Vagina (tissue), 2 donors: Measurements from ENCODE around the gene PIP4K2A. TPM values are rescaled to one million over a fixed set of nuclear protein-coding genes. Genes with fewer than 3 reads are reported as not detected.

Experiments used
- DNase-seq, 2 donors: peaks; one replicate each; pipeline ENCODE4 v3.0.0-alpha.2; 2017; ENCODE audit errors: extremely low spot score in 2 of 2
- H3K27ac ChIP-seq: fragments of 200-600 bp; sonication (generic); one replicate; pipeline ENCODE4 v1.5.1; 2019
- H3K27me3 ChIP-seq: fragments of 200-600 bp; sonication (generic); one replicate; pipeline ENCODE4 v1.5.1; 2019
- H3K36me3 ChIP-seq, 2 donors: fragments of 200-600 bp; sonication (generic); one replicate each; pipeline ENCODE4 v1.5.1; 2017 to 2019
- H3K4me1 ChIP-seq: fragments of 200-600 bp; sonication (generic); one replicate; pipeline ENCODE4 v1.5.1; 2019
- H3K4me3 ChIP-seq, 2 donors: fragments of 200-600 bp; sonication (generic); 1 replicate in 1 of 2; 2 replicates in 1 of 2; pipeline ENCODE4 v1.5.1; 2016 to 2019
- H3K9me3 ChIP-seq: fragments of 200-600 bp; sonication (generic); one replicate; pipeline ENCODE4 v1.5.1; 2019
- CTCF ChIP-seq, 3 experiments: fragments of 450-650 bp in 2 of 3; fragments of 200-600 bp in 1 of 3; sonication (generic) in 1 of 3; IDR thresholded peaks; one replicate each; pipeline ENCODE4 v1.5.1; 2017 to 2019; ENCODE audit warnings: antibody characterized with exemption in 3 of 3, mild to moderate bottlenecking in 2 of 3, moderate library complexity in 2 of 3
- POLR2A ChIP-seq, 2 donors: fragments of 450-650 bp; IDR thresholded peaks; one replicate each; pipeline ENCODE4 v1.6.1; 2017; ENCODE audit warnings: antibody characterized with exemption in 2 of 2, mild to moderate bottlenecking in 2 of 2, moderate library complexity in 2 of 2
- POLR2AphosphoS5 ChIP-seq, 2 donors: sonication (generic); formaldehyde crosslinking; IDR thresholded peaks; one replicate each; pipeline ENCODE4 v1.9.0; 2017; ENCODE audit warnings: antibody characterized with exemption in 2 of 2, mild to moderate bottlenecking in 2 of 2, low read depth in 1 of 2; ENCODE audit not compliant: insufficient read depth in 1 of 2
- intact Hi-C: fragments of 100-400 bp; cut with DNase I; formaldehyde crosslinking; loops from one replicate; pipeline ENCODE4 v1.15.1; 2023
- total RNA-seq: library from RNA; depleted of rRNA; stranded (reverse); fragments of >200 nt; gene quantifications from one replicate; pipeline ENCODE4 v1.2.3, GENCODE V29; 2016

Gene PIP4K2A
- total RNA-seq, 1 donor from 2014 or later = 20.6 TPM

DNA sequence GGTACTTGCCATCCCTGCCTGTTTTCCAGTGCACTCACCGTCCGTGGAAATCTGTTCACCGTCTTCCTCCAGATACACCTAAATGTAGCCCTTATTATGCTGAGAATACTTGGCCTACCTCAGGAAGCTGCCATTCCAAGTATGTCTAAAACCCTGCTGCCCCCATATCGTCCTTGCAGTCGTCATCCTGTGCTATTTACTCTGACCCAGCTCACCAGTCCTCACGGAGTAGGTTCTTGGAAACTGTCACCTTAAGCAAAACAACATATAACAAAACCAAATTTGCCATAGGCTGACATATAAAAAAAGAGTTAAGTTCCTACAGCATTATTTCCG, 880 bp upstream of the PIP4K2A start:
- intact Hi-C loops = loop anchor here (2.0 kb wide), 1 partner anchor 94 kb away; no protein-coding TSS in a partner anchor
- TF ChIP-seq POLR2AphosphoS5 (IDR thresholded peaks at IDR 0.05; ENCODE audit: insufficient read depth in 1 of 2, low read depth in 1 of 2) = no peak
- TF ChIP-seq POLR2A (IDR thresholded peaks at IDR 0.05) = no peak
- TF ChIP-seq CTCF (IDR thresholded peaks at IDR 0.05) = no peak
- H3K9me3 ChIP-seq = no peaks in the 10 kb centered on the region
- no peak for DNase-seq
- H3K27ac ChIP-seq = no peak overlapping the region
- H3K36me3 ChIP-seq = no peaks in the 10 kb centered on the region
- H3K27me3 ChIP-seq = no peaks in the 10 kb centered on the region
- peaks cover 24% of the 10 kb centered on the region for H3K4me1 ChIP-seq
- peak overlapping the region in 1 of 2 donors; percentile 96 for H3K4me3 ChIP-seq

DNA sequence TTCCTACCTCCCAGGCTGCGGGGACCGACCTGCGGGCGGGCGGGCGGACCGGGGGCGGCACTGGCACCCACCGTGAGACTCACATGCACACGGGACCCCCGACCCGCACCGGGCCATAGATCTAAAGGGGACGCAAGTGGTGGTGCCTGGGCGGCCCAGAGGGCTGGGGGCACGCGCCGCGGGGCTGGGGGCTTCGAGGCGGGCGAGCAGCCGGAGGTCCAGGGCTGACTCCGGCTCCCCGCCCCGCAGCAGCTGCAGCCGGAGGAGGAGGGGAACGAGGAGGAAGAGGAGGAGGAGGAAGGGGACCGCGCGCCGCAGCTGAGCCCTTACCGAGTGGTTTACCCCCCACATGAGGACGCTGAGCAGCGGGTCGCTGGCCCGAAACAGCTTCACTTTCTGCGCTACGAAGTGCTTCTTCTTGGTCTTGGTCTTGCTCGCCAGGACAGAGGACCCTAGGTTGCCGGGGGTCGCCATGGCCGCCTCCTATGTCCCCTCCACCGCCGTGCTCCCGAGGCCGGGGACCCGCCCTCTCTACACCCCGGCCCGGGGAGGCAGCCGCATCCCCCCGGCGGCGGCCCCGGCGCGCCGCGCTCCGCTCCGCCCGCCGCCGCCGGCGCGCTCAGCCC, 412 bp downstream of the PIP4K2A start:
- no peak for DNase-seq
- intact Hi-C loops = loop anchor here (2.0 kb wide), 1 partner anchor 93 kb away; no protein-coding TSS in a partner anchor

GRCh38 chr10:22712956-22713852, 1.2 kb downstream of the PIP4K2A start:
- Histone ChIP-seq H3K9me3 (no peaks in the 10 kb centered on the region), H3K27ac (peak overlapping the region; percentile 85), H3K4me3 (peak overlapping the region; percentile 96 to 98), H3K27me3 (no peaks in the 10 kb centered on the region), H3K36me3 (no peaks in the 10 kb centered on the region), H3K4me1 (peaks cover 31% of the 10 kb centered on the region)
- peak in 1 of 2 donors; percentile 20 for TF ChIP-seq POLR2AphosphoS5 (IDR thresholded peaks at IDR 0.05; ENCODE audit: insufficient read depth in 1 of 2, low read depth in 1 of 2)
- TF ChIP-seq CTCF (IDR thresholded peaks at IDR 0.05) = no peak
- no peak for DNase-seq
- intact Hi-C loops = no loop called here

More for the DNA sequence above, 412 bp downstream of the PIP4K2A start:
- Histone ChIP-seq H3K27me3 (no peaks in the 10 kb centered on the region), H3K27ac (peak overlapping the region; percentile 85), H3K4me3 (peak overlapping the region; percentile 96 to 98), H3K36me3 (no peaks in the 10 kb centered on the region), H3K4me1 (peaks cover 24% of the 10 kb centered on the region), H3K9me3 (no peaks in the 10 kb centered on the region)
- no peak for TF ChIP-seq POLR2A (IDR thresholded peaks at IDR 0.05)
- TF ChIP-seq POLR2AphosphoS5 (IDR thresholded peaks at IDR 0.05; ENCODE audit: insufficient read depth in 1 of 2, low read depth in 1 of 2) = no peak
- no peak for TF ChIP-seq CTCF (IDR thresholded peaks at IDR 0.05)

GRCh38 chr10:22712211-22712955, 2.0 kb downstream of the PIP4K2A start:
- Histone ChIP-seq H3K4me3 (peak overlapping the region; percentile 96 to 98), H3K9me3 (no peaks in the 10 kb centered on the region), H3K27ac (peak overlapping the region; percentile 85), H3K27me3 (no peaks in the 10 kb centered on the region), H3K4me1 (peaks cover 35% of the 10 kb centered on the region), H3K36me3 (no peaks in the 10 kb centered on the region)
- no peak for TF ChIP-seq POLR2AphosphoS5 (IDR thresholded peaks at IDR 0.05; ENCODE audit: insufficient read depth in 1 of 2, low read depth in 1 of 2)
- TF ChIP-seq CTCF (IDR thresholded peaks at IDR 0.05) = no peak
- no peak for TF ChIP-seq POLR2A (IDR thresholded peaks at IDR 0.05)
- no peak for DNase-seq
- intact Hi-C loops = no loop called here
